H1 (cell line): Measurements from ENCODE around the gene ZNF592. TPM values are rescaled to one million over a fixed set of nuclear protein-coding genes. Genes with fewer than 3 reads are reported as not detected.

Experiments used
- CTCF ChIA-PET: fragments of 300-600 bp; sonication (Branson Sonifier 250); formaldehyde crosslinking; loops from one replicate; lab custom pipeline; 2021; ENCODE audit not compliant: partially characterized antibody; lab: Charles Lee
- POLR2A ChIA-PET: fragments of 300-600 bp; sonication (Branson Sonifier 250); formaldehyde crosslinking; loops from one replicate; lab custom pipeline; 2021; ENCODE audit warnings: inconsistent platforms; ENCODE audit not compliant: partially characterized antibody; lab: Charles Lee
- DNase-seq, 2 experiments: peaks; one replicate each; pipeline versions ENCODE4 v3.0.0 to v3.0.0-alpha.2; 2010 to 2022; ENCODE audit warnings: low spot score in 2 of 2, low read depth in 1 of 2, mixed read lengths in 1 of 2
- FAIRE-seq: peaks from 2 replicates; lab custom pipeline; 2011; peaks lifted over from hg19 to GRCh38; lab: Jason Lieb, UNC
- H2AFZ ChIP-seq: 2 replicates; pipeline ENCODE4 v1.8.1; 2012; ENCODE audit warnings: low read length, inconsistent platforms
- H2AK5ac ChIP-seq: 2 replicates; pipeline ENCODE4 v1.6.1; 2013; ENCODE audit warnings: low read depth, low read length
- H2BK120ac ChIP-seq: replicated peaks from 2 replicates; pipeline ENCODE3; 2013; ENCODE audit warnings: low read depth, low read length, inconsistent platforms
- H2BK12ac ChIP-seq: 2 replicates; pipeline ENCODE4 v1.6.1; 2013; ENCODE audit warnings: low read depth, low read length
- H2BK15ac ChIP-seq: 2 replicates; pipeline ENCODE4 v1.6.1; 2013; ENCODE audit warnings: low read length
- H2BK20ac ChIP-seq: 2 replicates; pipeline ENCODE4 v1.6.1; 2013; ENCODE audit warnings: low read length
- H2BK5ac ChIP-seq: 2 replicates; pipeline ENCODE4 v1.6.1; 2013; ENCODE audit warnings: low read depth, low read length
- H3K14ac ChIP-seq: 2 replicates; pipeline ENCODE4 v1.6.1; 2013; ENCODE audit warnings: inconsistent platforms; ENCODE audit not compliant: insufficient read length
- H3K18ac ChIP-seq: 2 replicates; pipeline ENCODE4 v1.6.1; 2013; ENCODE audit warnings: low read length; ENCODE audit errors: extremely low read depth
- H3K23ac ChIP-seq: 2 replicates; pipeline ENCODE4 v1.6.1; 2013; ENCODE audit warnings: inconsistent platforms; ENCODE audit not compliant: insufficient read length
- H3K23me2 ChIP-seq: 2 replicates; pipeline ENCODE4 v1.6.1; 2013; ENCODE audit warnings: low read depth, low read length
- H3K27ac ChIP-seq: 2 replicates; pipeline ENCODE4 v1.6.1; 2011; ENCODE audit warnings: low read depth, low read length, inconsistent platforms
- H3K27me3 ChIP-seq, 4 experiments: replicated peaks in 1 of 4; 1 replicate in 1 of 4; 2 replicates in 3 of 4; pipeline versions ENCODE4 v1.6.1 to v1.8.1; 2011 to 2013; ENCODE audit warnings: low read length in 3 of 4, mild to moderate bottlenecking in 3 of 4, inconsistent platforms in 2 of 4, mixed read lengths in 2 of 4, moderate library complexity in 1 of 4; ENCODE audit not compliant: control insufficient read depth in 3 of 4, insufficient read depth in 3 of 4; ENCODE audit errors: extremely low read depth in 1 of 4
- H3K36me3 ChIP-seq, 4 experiments: 2 replicates each; pipeline versions ENCODE4 v1.6.1 to v1.8.1; 2011 to 2013; ENCODE audit warnings: mild to moderate bottlenecking in 4 of 4, low read length in 3 of 4, moderate library complexity in 2 of 4, control low read depth in 1 of 4, inconsistent platforms in 1 of 4; ENCODE audit not compliant: insufficient read depth in 4 of 4, control insufficient read depth in 2 of 4
- H3K4ac ChIP-seq: replicated peaks from 2 replicates; pipeline ENCODE3; 2013; ENCODE audit warnings: low read length, low read depth, mixed read lengths, inconsistent platforms; ENCODE audit not compliant: insufficient read length
- H3K4me1 ChIP-seq, 4 experiments: replicated peaks in 1 of 4; 1 replicate in 1 of 4; 2 replicates in 3 of 4; pipeline versions ENCODE4 v1.6.1 to v1.8.1; 2011 to 2013; ENCODE audit warnings: low read length in 3 of 4, inconsistent platforms in 2 of 4, mixed read lengths in 1 of 4; ENCODE audit not compliant: insufficient read depth in 4 of 4, control insufficient read depth in 3 of 4
- H3K4me2 ChIP-seq, 2 experiments: 2 replicates each; pipeline versions ENCODE4 v1.6.1 to v1.8.1; 2011 to 2013; ENCODE audit warnings: low read depth in 2 of 2, low read length in 2 of 2, control low read depth in 1 of 2, inconsistent platforms in 1 of 2, mild to moderate bottlenecking in 1 of 2; ENCODE audit not compliant: insufficient read depth in 1 of 2
- H3K4me3 ChIP-seq, 4 experiments: fragments of 200-600, 300-600 bp in 1 of 4; sonication (generic), shearing (Covaris generic), sonication (Bioruptor Twin) in 1 of 4; 2 replicates each; pipeline versions ENCODE4 v1.5.1 to v1.8.1; 2011 to 2016; ENCODE audit warnings: low read length in 4 of 4, low read depth in 3 of 4, control low read depth in 2 of 4, inconsistent platforms in 2 of 4, mild to moderate bottlenecking in 2 of 4, mixed read lengths in 1 of 4, moderate library complexity in 1 of 4; ENCODE audit not compliant: insufficient read depth in 2 of 4; ENCODE audit errors: extremely low read depth in 1 of 4
- H3K56ac ChIP-seq: replicated peaks from 2 replicates; pipeline ENCODE3; 2013; ENCODE audit warnings: low read depth, mild to moderate bottlenecking, mixed read lengths, low read length, inconsistent platforms; ENCODE audit not compliant: insufficient read length
- H3K79me1 ChIP-seq: 2 replicates; pipeline ENCODE4 v1.6.1; 2013; ENCODE audit warnings: low read depth, low read length, control low read depth
- H3K79me2 ChIP-seq, 2 experiments: 2 replicates each; pipeline versions ENCODE4 v1.6.1 to v1.8.1; 2012 to 2013; ENCODE audit warnings: low read length in 2 of 2, mild to moderate bottlenecking in 2 of 2, inconsistent platforms in 1 of 2; ENCODE audit not compliant: insufficient read depth in 2 of 2, control insufficient read depth in 1 of 2
- H3K9ac ChIP-seq, 4 experiments: replicated peaks in 1 of 4; 1 replicate in 1 of 4; 2 replicates in 3 of 4; pipeline versions ENCODE4 v1.6.1 to v1.8.1; 2011 to 2013; ENCODE audit warnings: low read depth in 3 of 4, low read length in 3 of 4, control low read depth in 2 of 4, mild to moderate bottlenecking in 2 of 4, moderate library complexity in 2 of 4, inconsistent platforms in 1 of 4; ENCODE audit errors: extremely low read depth in 1 of 4
- H3K9me3 ChIP-seq, 2 experiments: 2 replicates each; pipeline versions ENCODE4 v1.6.1 to v1.8.1; 2012 to 2013; ENCODE audit warnings: mild to moderate bottlenecking in 2 of 2, moderate library complexity in 2 of 2, control low read depth in 1 of 2, inconsistent platforms in 1 of 2, low read depth in 1 of 2, low read length in 1 of 2, mixed read lengths in 1 of 2; ENCODE audit not compliant: insufficient read depth in 2 of 2
- H4K20me1 ChIP-seq, 2 experiments: replicated peaks in 1 of 2; 2 replicates each; pipeline versions ENCODE3 to v1.8.1; 2011 to 2013; ENCODE audit warnings: inconsistent platforms in 2 of 2, low read length in 2 of 2, mild to moderate bottlenecking in 1 of 2; ENCODE audit not compliant: insufficient read depth in 2 of 2, control insufficient read depth in 1 of 2
- H4K5ac ChIP-seq: 2 replicates; pipeline ENCODE4 v1.6.1; 2013; ENCODE audit warnings: low read length, low read depth, mixed read lengths, inconsistent platforms; ENCODE audit not compliant: insufficient read length
- H4K8ac ChIP-seq: 2 replicates; pipeline ENCODE4 v1.8.0; 2013; ENCODE audit warnings: mild to moderate bottlenecking, moderate library complexity, low read length, inconsistent platforms; ENCODE audit not compliant: insufficient read depth; ENCODE audit errors: extremely low read depth
- H4K91ac ChIP-seq: replicated peaks from 2 replicates; pipeline ENCODE3; 2013; ENCODE audit warnings: low read length, mixed read lengths, inconsistent platforms; ENCODE audit not compliant: insufficient read length
- EP300 ChIP-seq, 2 experiments: IDR thresholded peaks; 1 replicate in 1 of 2; 2 replicates in 1 of 2; pipeline ENCODE4 v1.6.1; 2011 to 2012; ENCODE audit warnings: low read depth in 2 of 2, low read length in 2 of 2, mild to moderate bottlenecking in 2 of 2, borderline replicate concordance in 1 of 2, inconsistent platforms in 1 of 2, moderate library complexity in 1 of 2
- SUZ12 ChIP-seq: fragments of 200-600 bp; sonication (generic); IDR thresholded peaks from 2 replicates; pipeline ENCODE4 v1.6.1; 2012; ENCODE audit warnings: mild to moderate bottlenecking, inconsistent platforms, low read length, moderate library complexity, mixed read lengths
- TBP ChIP-seq: IDR thresholded peaks from 2 replicates; pipeline ENCODE4 v1.6.1; 2011; ENCODE audit warnings: low read depth, low read length, improper control_type of control experiment
- WGBS, 2 experiments: shearing (Covaris generic) in 1 of 2; methylation state at CpG; one replicate each; pipeline versions ENCODE4 v1.1.6 to v1.1.7; 2013 to 2015; ENCODE audit warnings: low lambda C conversion rate in 2 of 2, mixed read lengths in 2 of 2, inconsistent platforms in 1 of 2, low coverage in 1 of 2, missing lambda C conversion rate in 1 of 2; ENCODE audit not compliant: insufficient replicate concordance in 2 of 2, insufficient coverage in 1 of 2, insufficient read length in 1 of 2; ENCODE audit errors: extremely low coverage in 1 of 2, missing lambda C conversion rate in 1 of 2; 5-methylcytosine and 5-hydroxymethylcytosine counted together
- polyA plus RNA-seq, 7 experiments: library from polyadenylated mRNA; depleted of rRNA in 3 of 7; stranded (reverse) in 5 of 7; unstranded in 2 of 7; fragments of >200 nt in 5 of 7; fragments of 200-250 nt in 2 of 7; gene quantifications; 1 replicate in 5 of 7; 2 replicates in 1 of 7; 4 replicates in 1 of 7; pipeline versions ENCODE4 v1.2.1 to v1.2.3, GENCODE V29; 2011 to 2013; ENCODE audit warnings: missing spikeins in 2 of 7, mixed read lengths in 2 of 7
- total RNA-seq: library from RNA; stranded (reverse); fragmentation: NEBNext Ultra II Directional; extraction: Animal tissue kit (Norgen Biotek cat#: 25700); gene quantifications from 2 replicates; pipeline ENCODE4 v1.2.1, GENCODE V29; 2021

Gene ZNF592
- total and polyA plus RNA-seq, 2 of the 8 experiments (the other 6 are each of a cell fraction or from before 2014, with no cell fraction given), result 14.2 to 33.0 TPM

DNA sequence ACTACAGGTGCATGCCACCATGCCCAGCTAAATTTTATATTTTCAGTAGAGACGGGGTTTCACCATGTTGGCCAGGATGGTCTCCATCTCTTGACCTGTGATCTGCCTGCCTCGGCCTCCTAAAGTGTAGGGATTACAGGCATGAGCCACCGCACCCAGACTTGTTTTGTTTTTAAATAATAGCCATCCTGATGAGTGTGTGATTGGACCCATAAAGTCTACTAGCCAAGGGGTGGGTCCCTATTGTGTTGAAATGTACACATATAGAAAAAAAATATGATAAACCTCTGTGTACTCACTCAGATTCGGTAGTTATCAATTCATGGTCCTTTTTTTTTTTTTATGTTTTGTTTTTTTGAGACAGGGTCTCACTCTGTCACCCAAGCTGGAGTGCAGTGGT, 17.3 kb downstream of the ZNF592 start:
- Histone ChIP-seq H3K14ac (no peak overlapping the region), H4K8ac (no peak overlapping the region), H3K79me2 (peaks cover 1 to 48% of the 10 kb centered on the region in 2 experiments; a peak in 3 of 4 replicates), H3K36me3 (peaks cover 0 to 6% (median 0%) of the 10 kb centered on the region in 4 experiments; a peak in 2 of 8 replicates), H3K4me3 (no peak overlapping the region), H3K79me1 (peaks cover 8% of the 10 kb centered on the region), H4K20me1 (peaks cover 0 to 2% of the 10 kb centered on the region in 2 experiments), H2BK120ac (no peak overlapping the region), H3K4ac (no peak overlapping the region), H3K18ac (no peak overlapping the region), H3K4me2 (no peak overlapping the region), H3K56ac (no peak overlapping the region), H4K5ac (no peak overlapping the region), H2BK5ac (no peak overlapping the region), H2BK20ac (no peak overlapping the region), H4K91ac (no peak overlapping the region), H3K27ac (no peak overlapping the region), H3K4me1 (no peaks in the 10 kb centered on the region), H2BK12ac (no peak overlapping the region), H3K9ac (no peak overlapping the region), H3K27me3 (no peaks in the 10 kb centered on the region), H3K23me2 (no peaks in the 10 kb centered on the region; the same call in 1 of the 2 replicates), H2BK15ac (no peak overlapping the region), H3K23ac (no peak overlapping the region), H2AK5ac (no peak overlapping the region), H2AFZ (no peak overlapping the region), H3K9me3 (no peaks in the 10 kb centered on the region)
- no peak for DNase-seq
- 96% methylated on average over 4 of the region's 4 CpGs; no CpG with 5 or more reads in 1 of the 2 experiments for WGBS, 2 experiments
- no peak for FAIRE-seq
- ChIA-PET CTCF (no interaction called here), POLR2A (no interaction called here)
- TF ChIP-seq TBP (no peak), SUZ12 (no peak), EP300 (IDR thresholded peaks at IDR 0.05; ENCODE audit: borderline replicate concordance in 1 of 2, low read depth in 2 of 2, low read length in 2 of 2) (no peak)
